Glomerular endothelial cell (primary cell): Measurements from ENCODE around the gene ANTXR2. TPM values are rescaled to one million over a fixed set of nuclear protein-coding genes. Genes with fewer than 3 reads are reported as not detected.
"Not testable (repeated sequence)": the region's sequence is repeated elsewhere in the genome, so short reads cannot be mapped to it uniquely, and the experiment has no call there.

ENCODE experiments used
- DNase-seq: peaks from one replicate; pipeline ENCODE4 v3.0.0-alpha.2; 2011; ENCODE audit warnings: low read depth, low spot score; ENCODE audit errors: extremely low read depth
- total RNA-seq: library from RNA; depleted of rRNA; stranded (reverse); fragments of >200 nt; gene quantifications from 2 replicates; pipeline ENCODE4 v1.2.3, GENCODE V29; 2015

Gene ANTXR2
- total RNA-seq = 45.6 and 50.9 TPM in 2 replicates

GRCh38 chr4:80072744-80073472, at the start of gene ANTXR2:
TSS of gene ANTXR2 (minus strand) at chr4:80073229. CDS start at chr4:80072560, 669 bp downstream.
- no peak for DNase-seq

- DNase-seq = not testable (repeated sequence)
These were observed 48.8 kb upstream of the ANTXR2 start for GRCh38 chr4:80121815-80122214.

- DNase-seq = not testable (repeated sequence)
These were observed 46.6 kb upstream of the ANTXR2 start for GRCh38 chr4:80119620-80120019.

- DNase-seq = no peak
These were observed 43.5 kb upstream of the ANTXR2 start for GRCh38 chr4:80116516-80116915.

GRCh38 chr4:80115368-80116181, 42.5 kb upstream of the ANTXR2 start:
- DNase-seq = no peak

GRCh38 chr4:80114732-80115265, 41.8 kb upstream of the ANTXR2 start:
- DNase-seq = no peak

- no peak for DNase-seq
These were observed 40.6 kb upstream of the ANTXR2 start for GRCh38 chr4:80113615-80114014.

GRCh38 chr4:80112236-80112635, 39.2 kb upstream of the ANTXR2 start:
- no peak for DNase-seq

- no peak for DNase-seq
These were observed 38.2 kb upstream of the ANTXR2 start for GRCh38 chr4:80111276-80111675.

- DNase-seq = no peak
These were observed 34.3 kb upstream of the ANTXR2 start for GRCh38 chr4:80107374-80107773.

- DNase-seq = no peak
These were observed 31.9 kb upstream of the ANTXR2 start for GRCh38 chr4:80104927-80105326.

- DNase-seq = no peak
These were observed 30.6 kb upstream of the ANTXR2 start for GRCh38 chr4:80103629-80104028.

GRCh38 chr4:80101792-80102116, 28.7 kb upstream of the ANTXR2 start:
- no peak for DNase-seq

GRCh38 chr4:80101071-80101791, 28.2 kb upstream of the ANTXR2 start:
- no peak for DNase-seq

GRCh38 chr4:80099671-80100070, 26.6 kb upstream of the ANTXR2 start:
- DNase-seq = no peak

GRCh38 chr4:80098635-80099034, 25.6 kb upstream of the ANTXR2 start:
- DNase-seq = no peak

- no peak for DNase-seq
These were observed 24.6 kb upstream of the ANTXR2 start for GRCh38 chr4:80097400-80098177.

- DNase-seq = no peak
These were observed 23.3 kb upstream of the ANTXR2 start for GRCh38 chr4:80096175-80096850.

GRCh38 chr4:80094191-80094590, 21.2 kb upstream of the ANTXR2 start:
- no peak for DNase-seq

GRCh38 chr4:80093563-80093962, 20.5 kb upstream of the ANTXR2 start:
- DNase-seq = no peak
